ENCODE results near the gene MGAT4A.

- no peak for TF ChIP-seq POLR2A (IDR thresholded peaks at IDR 0.05)
- TF ChIP-seq CTCF (IDR thresholded peaks at IDR 0.05 in 4 of 5, conservative IDR thresholded peaks at IDR 0.05 in 1 of 5): no peak
Measured at GRCh38 chr2:98704499-98705332, 26.2 kb downstream of the MGAT4A start.

All from gastrocnemius medialis (tissue), 4 donors.